Measurements from ENCODE around the gene TLE6.
A peak's percentile ranks its signal among the peaks of the same experiment; 100 is the strongest.

- TF ChIP-seq, protein P1, sequence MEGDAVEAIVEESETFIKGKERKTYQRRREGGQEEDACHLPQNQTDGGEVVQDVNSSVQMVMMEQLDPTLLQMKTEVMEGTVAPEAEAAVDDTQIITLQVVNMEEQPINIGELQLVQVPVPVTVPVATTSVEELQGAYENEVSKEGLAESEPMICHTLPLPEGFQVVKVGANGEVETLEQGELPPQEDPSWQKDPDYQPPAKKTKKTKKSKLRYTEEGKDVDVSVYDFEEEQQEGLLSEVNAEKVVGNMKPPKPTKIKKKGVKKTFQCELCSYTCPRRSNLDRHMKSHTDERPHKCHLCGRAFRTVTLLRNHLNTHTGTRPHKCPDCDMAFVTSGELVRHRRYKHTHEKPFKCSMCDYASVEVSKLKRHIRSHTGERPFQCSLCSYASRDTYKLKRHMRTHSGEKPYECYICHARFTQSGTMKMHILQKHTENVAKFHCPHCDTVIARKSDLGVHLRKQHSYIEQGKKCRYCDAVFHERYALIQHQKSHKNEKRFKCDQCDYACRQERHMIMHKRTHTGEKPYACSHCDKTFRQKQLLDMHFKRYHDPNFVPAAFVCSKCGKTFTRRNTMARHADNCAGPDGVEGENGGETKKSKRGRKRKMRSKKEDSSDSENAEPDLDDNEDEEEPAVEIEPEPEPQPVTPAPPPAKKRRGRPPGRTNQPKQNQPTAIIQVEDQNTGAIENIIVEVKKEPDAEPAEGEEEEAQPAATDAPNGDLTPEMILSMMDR (IDR thresholded peaks at IDR 0.05): no peak
- TF ChIP-seq POLR2AphosphoS5 (IDR thresholded peaks at IDR 0.05; ENCODE audit: insufficient read depth in 1 of 2, low read depth in 1 of 2) (peak in 1 of 2 donors; percentile 19), POLR2A (IDR thresholded peaks at IDR 0.05) (no peak)
These were observed 8.3 kb upstream of the TLE6 start for GRCh38 chr19:2969104-2969504.

Data from vagina (tissue), 2 donors.